SK-N-MC (cell line): ENCODE data around the gene DOCK4.

Experiments used
- EZH2 ChIP-seq: fragments of 200-600 bp; sonication (generic); IDR thresholded peaks from one replicate; pipeline ENCODE4 v1.6.1; 2017; ENCODE audit warnings: antibody characterized with exemption
- POLR2AphosphoS5 ChIP-seq: IDR thresholded peaks from 2 replicates; pipeline ENCODE4 v1.6.1; 2012; ENCODE audit warnings: mild to moderate bottlenecking, low read depth, low read length, borderline replicate concordance

DNA sequence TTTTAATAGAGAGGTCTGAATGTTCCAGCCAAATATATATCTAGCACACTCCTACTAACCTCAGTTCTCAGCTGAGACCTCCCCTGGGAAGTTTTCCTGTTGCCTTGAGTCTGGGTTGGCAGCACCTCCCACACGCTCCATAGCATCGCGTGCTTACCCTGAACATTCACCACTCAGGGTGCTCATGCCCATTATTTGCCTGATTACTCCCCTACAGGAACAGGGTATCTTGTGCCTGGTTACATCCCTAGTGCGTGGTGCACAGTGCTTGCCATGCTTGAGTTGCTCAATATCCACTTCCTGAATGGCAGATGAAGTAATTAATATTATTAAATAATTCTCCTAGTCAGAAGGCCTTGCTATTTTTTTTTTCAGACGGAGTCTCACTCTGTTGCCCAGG, 374.0 kb downstream of the DOCK4 start:
- TF ChIP-seq EZH2 (no peak), POLR2AphosphoS5 (no peak)
